Chondrocyte (in vitro differentiated cells): ENCODE measurements around the gene NEK4. TPM values are rescaled to one million over a fixed set of nuclear protein-coding genes. Genes with fewer than 3 reads are reported as not detected.
A peak's percentile ranks its signal among the peaks of the same experiment; 100 is the strongest.
"Not testable (repeated sequence)": the region's sequence is repeated elsewhere in the genome, so short reads cannot be mapped to it uniquely, and the experiment has no call there.

Experiments used
- DNase-seq: peaks from one replicate; pipeline ENCODE4 v3.0.0; 2021; ENCODE audit warnings: mixed read lengths, low spot score
- H3K27ac Mint-ChIP-seq: one replicate; pipeline ENCODE4 v1.8.0; 2021; ENCODE audit warnings: mild to moderate bottlenecking, moderate library complexity, mixed read lengths; ENCODE audit not compliant: unreplicated experiment
- H3K27me3 Mint-ChIP-seq: 2 replicates; pipeline ENCODE4 v1.8.0; 2021; ENCODE audit warnings: low read depth, mixed read lengths
- H3K36me3 Mint-ChIP-seq: 2 replicates; pipeline ENCODE4 v1.8.0; 2021; ENCODE audit warnings: low read depth, mixed read lengths
- H3K4me1 Mint-ChIP-seq: 2 replicates; pipeline ENCODE4 v1.8.0; 2021; ENCODE audit warnings: low read depth, mild to moderate bottlenecking, mixed read lengths
- H3K4me3 Mint-ChIP-seq: one replicate; pipeline ENCODE4 v1.8.0; 2021; ENCODE audit warnings: mild to moderate bottlenecking, moderate library complexity, mixed read lengths; ENCODE audit not compliant: unreplicated experiment
- H3K9me3 Mint-ChIP-seq: 2 replicates; pipeline ENCODE4 v1.8.0; 2021; ENCODE audit warnings: low read depth, mixed read lengths
- CTCF ChIP-seq: fragments of 200-600 bp; sonication (generic); IDR thresholded peaks from 2 replicates; pipeline ENCODE4 v1.5.0; 2021; ENCODE audit warnings: antibody characterized with exemption, mild to moderate bottlenecking, moderate library complexity
- total RNA-seq: library from RNA; stranded (reverse); gene quantifications from 3 replicates; pipeline ENCODE4 v1.2.1, GENCODE V29; 2021

NEK4 gene
- total RNA-seq, 1 donor from 2014 or later: 11.6 TPM

- Mint-ChIP-seq H3K4me1 (no peaks in the 10 kb centered on the region), H3K27me3 (no peaks in the 10 kb centered on the region), H3K36me3 (peaks cover 54% of the 10 kb centered on the region), H3K9me3 (peaks cover 11% of the 10 kb centered on the region), H3K4me3 (no peak overlapping the region), H3K27ac (no peak overlapping the region)
- no peak for TF ChIP-seq CTCF
- no peak for DNase-seq
Observed at GRCh38 chr3:52730681-52731080, 40.1 kb downstream of the NEK4 start.

- not testable (repeated sequence) for H3K4me1 Mint-ChIP-seq, H3K27ac Mint-ChIP-seq, H3K4me3 Mint-ChIP-seq, DNase-seq, H3K27me3 Mint-ChIP-seq
- peaks cover 11% of the 10 kb centered on the region for H3K9me3 Mint-ChIP-seq
- H3K36me3 Mint-ChIP-seq: peaks cover 48% of the 10 kb centered on the region
Observed at GRCh38 chr3:52728753-52729152, 42.0 kb downstream of the NEK4 start.

GRCh38 chr3:52724511-52724910, 46.2 kb downstream of the NEK4 start:
- H3K4me1 Mint-ChIP-seq: no peaks in the 10 kb centered on the region
- no peak overlapping the region for H3K27ac Mint-ChIP-seq
- no peaks in the 10 kb centered on the region for H3K27me3 Mint-ChIP-seq
- no peak overlapping the region for H3K4me3 Mint-ChIP-seq
- peaks cover 21% of the 10 kb centered on the region for H3K36me3 Mint-ChIP-seq
- H3K9me3 Mint-ChIP-seq: peaks cover 10% of the 10 kb centered on the region
- TF ChIP-seq CTCF: no peak
- DNase-seq: no peak

GRCh38 chr3:52723935-52724334, 46.8 kb downstream of the NEK4 start:
- Mint-ChIP-seq H3K27me3 (no peaks in the 10 kb centered on the region), H3K36me3 (peaks cover 18% of the 10 kb centered on the region), H3K27ac (no peak overlapping the region), H3K9me3 (peaks cover 7% of the 10 kb centered on the region), H3K4me1 (no peaks in the 10 kb centered on the region), H3K4me3 (no peak overlapping the region)
- no peak for TF ChIP-seq CTCF
- no peak for DNase-seq

- H3K36me3 Mint-ChIP-seq: peaks cover 13% of the 10 kb centered on the region
Observed at GRCh38 chr3:52722491-52722890, 48.2 kb downstream of the NEK4 start.

More at GRCh38 chr3:52722491-52722890, 48.2 kb downstream of the NEK4 start:
- H3K4me1 Mint-ChIP-seq: no peaks in the 10 kb centered on the region
- TF ChIP-seq CTCF: no peak
- H3K4me3 Mint-ChIP-seq: no peak overlapping the region
- DNase-seq: no peak
- peaks cover 3% of the 10 kb centered on the region for H3K9me3 Mint-ChIP-seq
- H3K27me3 Mint-ChIP-seq: no peaks in the 10 kb centered on the region
- H3K27ac Mint-ChIP-seq: peak overlapping the region; percentile 27
